ENCODE measurements around the gene LMX1A. TPM values are rescaled to one million over a fixed set of nuclear protein-coding genes. Genes with fewer than 3 reads are reported as not detected.

LMX1A gene
- total RNA-seq, 1 donor from 2014 or later: not detected

- ATAC-seq: no peak
- DNase-seq: no peak
- intact Hi-C loops (cut with micrococcal nuclease): no loop called here
Observed at GRCh38 chr1:165371588-165372225, 15.2 kb upstream of the LMX1A start.

- intact Hi-C loops (cut with micrococcal nuclease): loop anchor here (10.0 kb wide), 1 partner anchor 225 kb away; no protein-coding TSS in a partner anchor
- ATAC-seq: peak; percentile 63
- DNase-seq: peak; percentile 69
Observed at GRCh38 chr1:165369255-165369848, 12.8 kb upstream of the LMX1A start.

- DNase-seq (peak; percentile 78), ATAC-seq (peak; percentile 62)
Observed at GRCh38 chr1:165367375-165367993, 11.0 kb upstream of the LMX1A start.

GRCh38 chr1:165365341-165365740 lies 8.8 kb upstream of the LMX1A start:
- peak; percentile 13 for ATAC-seq
- intact Hi-C loops (cut with micrococcal nuclease): loop anchor here (10.0 kb wide), 1 partner anchor 221 kb away; no protein-coding TSS in a partner anchor

More at GRCh38 chr1:165367375-165367993, 11.0 kb upstream of the LMX1A start:
- intact Hi-C loops (cut with micrococcal nuclease): loop anchor here (10.0 kb wide), 1 partner anchor 223 kb away; no protein-coding TSS in a partner anchor

GRCh38 chr1:165364568-165365133 lies 8.1 kb upstream of the LMX1A start:
- ATAC-seq: peak; percentile 79
- peak; percentile 66 for DNase-seq
- intact Hi-C loops (cut with micrococcal nuclease): loop anchor here (10.0 kb wide), 1 partner anchor 220 kb away; no protein-coding TSS in a partner anchor

More at GRCh38 chr1:165365341-165365740, 8.8 kb upstream of the LMX1A start:
- DNase-seq: no peak

GRCh38 chr1:165356876-165357275 lies 361 bp upstream of the LMX1A start:
- intact Hi-C loops (cut with micrococcal nuclease): no loop called here
- no peak for ATAC-seq

GRCh38 chr1:165355139-165355976 lies 1.2 kb downstream of the LMX1A start:
- ATAC-seq (peak; percentile 12), DNase-seq (no peak)
- intact Hi-C loops (cut with micrococcal nuclease): no loop called here

More at GRCh38 chr1:165356876-165357275, 361 bp upstream of the LMX1A start:
- DNase-seq: no peak

- intact Hi-C loops (cut with micrococcal nuclease): no loop called here
- DNase-seq (no peak), ATAC-seq (no peak)
Observed at GRCh38 chr1:165354739-165355138, 1.8 kb downstream of the LMX1A start.

GRCh38 chr1:165353731-165354671 lies 2.5 kb downstream of the LMX1A start:
- no peak for DNase-seq
- intact Hi-C loops (cut with micrococcal nuclease): no loop called here
- ATAC-seq: no peak

- DNase-seq: peak; percentile 31
- intact Hi-C loops (cut with micrococcal nuclease): no loop called here
- ATAC-seq: no peak
Observed at GRCh38 chr1:165352442-165353293, 3.8 kb downstream of the LMX1A start.

GRCh38 chr1:165351863-165352441 lies 4.6 kb downstream of the LMX1A start:
- DNase-seq (no peak), ATAC-seq (no peak)
- intact Hi-C loops (cut with micrococcal nuclease): no loop called here

GRCh38 chr1:165350840-165351239 lies 5.7 kb downstream of the LMX1A start:
- DNase-seq: no peak
- intact Hi-C loops (cut with micrococcal nuclease): no loop called here
- no peak for ATAC-seq

GRCh38 chr1:165345502-165345901 lies 11.0 kb downstream of the LMX1A start:
- ATAC-seq (no peak), DNase-seq (no peak)
- intact Hi-C loops (cut with micrococcal nuclease): no loop called here

- no peak for ATAC-seq
- intact Hi-C loops (cut with micrococcal nuclease): no loop called here
Observed at GRCh38 chr1:165344736-165345135, 11.8 kb downstream of the LMX1A start.

GRCh38 chr1:165344198-165344597 lies 12.3 kb downstream of the LMX1A start:
- ATAC-seq: no peak
- intact Hi-C loops (cut with micrococcal nuclease): no loop called here
- DNase-seq: no peak

More at GRCh38 chr1:165344736-165345135, 11.8 kb downstream of the LMX1A start:
- DNase-seq: no peak

GRCh38 chr1:165342587-165342986 lies 13.9 kb downstream of the LMX1A start:
- DNase-seq: no peak
- ATAC-seq: peak; percentile 12
- intact Hi-C loops (cut with micrococcal nuclease): no loop called here

- peak; percentile 41 for ATAC-seq
- DNase-seq: no peak
- intact Hi-C loops (cut with micrococcal nuclease): no loop called here
Observed at GRCh38 chr1:165342168-165342567, 14.3 kb downstream of the LMX1A start.
